Hepatocyte (in vitro differentiated cells): ENCODE data around the gene CAMK4.

Experiments
- CTCF ChIP-seq: fragments of 200-600 bp; sonication (generic); IDR thresholded peaks from 2 replicates; pipeline ENCODE4 v1.5.1; 2016; ENCODE audit warnings: antibody characterized with exemption, mild to moderate bottlenecking; ENCODE audit not compliant: poor library complexity
- EZH2 ChIP-seq: fragments of 200-600 bp; sonication (generic); IDR thresholded peaks from 2 replicates; pipeline ENCODE4 v1.6.1; 2016; ENCODE audit warnings: antibody characterized with exemption, mild to moderate bottlenecking, borderline replicate concordance
- EZH2phosphoT487 ChIP-seq: fragments of 200-600 bp; sonication (generic); IDR thresholded peaks from one replicate; pipeline ENCODE4 v1.6.1; 2018; ENCODE audit warnings: antibody characterized with exemption, mild to moderate bottlenecking, low read depth, moderate library complexity; ENCODE audit not compliant: unreplicated experiment, severe bottlenecking

GRCh38 chr5:111374380-111374779, 150.2 kb downstream of the CAMK4 start:
- TF ChIP-seq CTCF (no peak), EZH2 (no peak), EZH2phosphoT487 (no peak)
